Hindlimb muscle (tissue), 1 donor: ENCODE results near the gene LHFPL4. TPM values are rescaled to one million over a fixed set of nuclear protein-coding genes. Genes with fewer than 3 reads are reported as not detected.

Source experiments
- DNase-seq: peaks from one replicate; pipeline ENCODE4 v3.0.0-alpha.2; 2013
- polyA plus RNA-seq: library from polyadenylated mRNA; unstranded; fragments of 120-200 nt; gene quantifications from one replicate; pipeline ENCODE4 v1.2.1, GENCODE V29; 2013; ENCODE audit not compliant: insufficient read length

Gene LHFPL4
- polyA plus RNA-seq, 1 donor: 0.04 TPM

GRCh38 chr3:9473496-9474065 lies 80.0 kb downstream of the LHFPL4 start:
- DNase-seq: no peak

GRCh38 chr3:9469986-9470385 lies 83.6 kb downstream of the LHFPL4 start:
- no peak for DNase-seq

- no peak for DNase-seq
Measured at GRCh38 chr3:9468460-9468859, 85.2 kb downstream of the LHFPL4 start.

- DNase-seq: no peak
Measured at GRCh38 chr3:9467451-9467850, 86.2 kb downstream of the LHFPL4 start.

GRCh38 chr3:9455596-9456131 lies 98.0 kb downstream of the LHFPL4 start:
- no peak for DNase-seq

GRCh38 chr3:9452417-9452816 lies 101.2 kb downstream of the LHFPL4 start:
- no peak for DNase-seq

- no peak for DNase-seq
Measured at GRCh38 chr3:9450991-9451390, 102.6 kb downstream of the LHFPL4 start.

GRCh38 chr3:9450126-9450525 lies 103.5 kb downstream of the LHFPL4 start:
- no peak for DNase-seq

GRCh38 chr3:9448643-9449042 lies 105.0 kb downstream of the LHFPL4 start:
- no peak for DNase-seq

Other genes starting within 250 kb of the LHFPL4 start
- gene THUMPD3, start 190.8 kb downstream of the LHFPL4 start, polyA plus RNA-seq: 27.0 TPM
- gene SETD5, start 156.2 kb downstream of the LHFPL4 start, polyA plus RNA-seq: 111 TPM
- 22.3 TPM for gene MTMR14, start 95.7 kb upstream of the LHFPL4 start, polyA plus RNA-seq
- gene CPNE9, start 150.0 kb upstream of the LHFPL4 start, polyA plus RNA-seq: not detected
- gene BRPF1, start 177.9 kb upstream of the LHFPL4 start, polyA plus RNA-seq: 13.3 TPM
- gene OGG1, start 196.1 kb upstream of the LHFPL4 start, polyA plus RNA-seq: 33.1 TPM
- 17.4 TPM for gene CAMK1, start 216.1 kb upstream of the LHFPL4 start, polyA plus RNA-seq
- gene TADA3, start 238.7 kb upstream of the LHFPL4 start, polyA plus RNA-seq: 68.8 TPM
- 73.9 TPM for gene ARPC4, start 239.3 kb upstream of the LHFPL4 start, polyA plus RNA-seq